NCI-H2227 treated with DMSO at 0.1 percent for 48 hours (cell line): Measurements from ENCODE around the gene IPO13.
A peak's percentile ranks its signal among the peaks of the same experiment; 100 is the strongest.

Source experiments
- DNase-seq: peaks from one replicate; lab custom pipeline; 2025; lab: John Stamatoyannopoulos, UW

Gene IPO13

DNA sequence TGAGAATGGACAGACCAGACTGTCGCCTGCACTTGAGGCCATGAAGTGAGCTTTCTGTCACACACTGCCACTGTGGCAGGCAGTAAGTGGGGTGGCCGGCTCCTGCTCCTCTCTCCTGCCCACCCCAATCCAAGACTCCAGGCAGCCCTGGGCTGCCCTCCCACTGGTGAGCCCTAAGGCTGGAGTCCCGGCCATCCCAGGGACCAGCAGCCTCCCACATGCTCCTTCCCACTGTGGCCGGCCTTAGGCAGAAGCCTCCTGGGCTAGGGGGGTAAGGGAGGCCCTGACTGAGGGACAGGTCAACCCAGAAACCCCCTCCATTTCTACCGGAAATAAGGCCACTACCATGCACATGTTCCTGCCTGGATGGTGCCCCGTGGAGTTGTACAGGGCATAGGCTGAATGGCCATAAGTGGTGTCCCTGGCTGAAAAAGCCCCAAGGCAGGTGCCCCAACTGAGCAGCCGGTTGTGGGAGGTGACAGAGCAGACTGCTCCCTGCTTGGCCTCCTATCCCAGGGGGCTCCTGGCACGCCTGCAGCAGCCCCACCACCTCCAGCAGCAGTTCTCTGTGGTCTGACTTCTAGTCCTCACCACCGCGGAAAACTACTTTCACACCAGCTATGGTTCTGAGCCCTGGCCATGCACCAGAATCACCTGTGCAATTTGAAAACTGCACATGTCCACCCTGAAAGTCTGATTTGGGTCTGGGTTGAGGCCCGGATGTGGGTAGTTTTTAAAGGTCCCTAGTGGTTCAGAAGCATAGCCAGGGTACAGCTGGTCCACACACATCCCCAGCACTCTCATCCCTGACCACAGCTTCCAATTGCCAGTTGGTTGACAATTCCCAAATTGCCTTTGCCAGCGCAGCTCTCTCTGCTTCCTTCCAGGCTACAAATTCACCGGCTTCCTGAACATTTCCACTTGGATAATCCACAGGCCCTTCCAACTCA is 14.8 kb upstream of the IPO13 start:
- DNase-seq: no peak

DNA sequence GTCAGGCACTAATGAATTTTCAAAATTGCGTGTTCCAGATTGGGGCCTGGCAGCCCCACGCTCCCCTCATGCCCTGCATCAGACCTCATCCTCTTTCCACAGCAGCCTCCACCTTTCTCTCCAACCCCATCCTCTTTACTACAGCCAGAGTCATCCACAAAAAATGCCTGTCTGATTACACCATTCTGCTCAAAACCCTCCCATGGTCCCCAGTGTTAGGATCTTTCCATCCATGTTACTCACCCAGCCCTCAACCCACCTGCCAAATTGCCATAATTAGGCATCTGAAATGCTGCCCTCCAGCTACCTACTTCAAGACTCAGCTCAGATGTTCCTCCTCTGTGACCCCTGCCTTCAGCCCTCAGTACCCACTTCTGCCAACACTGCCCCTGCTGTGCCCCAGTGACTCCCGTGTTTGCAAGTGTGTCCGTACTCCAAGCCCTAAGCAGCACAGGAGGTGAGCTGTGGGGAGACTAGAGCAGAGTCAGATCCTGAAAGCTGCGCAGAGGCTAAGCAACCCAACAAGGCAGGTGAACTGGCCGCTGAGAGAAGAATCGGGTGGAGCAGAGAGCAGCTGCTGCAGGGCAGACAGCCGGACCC is 13.9 kb upstream of the IPO13 start:
- DNase-seq: no peak

GRCh38 chr1:43933386-43934100 is 13.2 kb upstream of the IPO13 start, which contains the start of gene ARTN:
ARTN (plus strand) TSS chr1:43933801; CDS start chr1:43935657, 1,856 bp downstream.
- DNase-seq: no peak

DNA sequence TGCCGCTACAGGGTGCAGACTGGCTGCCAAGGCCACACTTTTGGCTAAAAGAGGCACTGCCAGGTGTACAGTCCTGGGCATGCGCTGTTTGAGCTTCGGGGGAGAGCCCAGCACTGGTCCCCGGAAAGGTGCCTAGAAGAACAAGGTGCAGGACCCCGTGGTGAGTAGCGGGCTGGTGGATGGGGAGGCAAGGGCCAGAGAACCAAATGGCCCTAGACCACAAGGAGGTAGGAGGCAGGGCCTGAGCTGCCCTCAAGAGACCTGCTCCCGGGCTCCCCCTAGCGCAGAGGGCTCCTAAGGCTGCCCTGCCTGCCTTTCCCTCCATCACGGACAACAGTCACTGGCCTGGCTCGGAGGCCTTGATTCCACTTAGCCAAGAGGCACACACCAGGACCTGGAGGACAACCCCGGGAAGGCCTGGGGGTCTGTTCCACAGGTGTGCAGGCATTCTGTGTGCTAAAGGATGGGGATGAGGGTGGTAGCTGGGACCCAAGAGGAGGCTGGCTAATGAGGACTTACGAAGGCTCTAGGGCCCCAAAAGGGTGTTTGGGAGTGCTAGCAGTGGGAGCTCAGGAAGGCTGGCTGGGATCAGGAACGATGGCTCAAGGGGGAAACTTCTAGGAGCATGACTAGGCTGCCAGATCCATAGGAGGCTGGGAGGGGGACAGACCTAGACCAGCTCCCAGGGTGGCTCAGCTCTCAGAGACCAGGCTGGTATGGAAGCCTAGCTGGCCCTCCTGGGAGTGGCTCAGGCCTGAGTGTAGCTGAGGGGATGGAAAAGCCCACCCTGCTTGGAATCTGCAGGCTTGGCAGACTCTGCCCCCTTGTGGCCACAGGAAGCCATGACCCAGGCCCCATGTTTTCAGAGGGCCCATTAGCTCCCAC is 12.4 kb upstream of the IPO13 start:
- peak; percentile 78 for DNase-seq

- no peak for DNase-seq
These were observed 11.8 kb upstream of the IPO13 start for GRCh38 chr1:43934986-43935324.

- no peak for DNase-seq
These were observed 10.9 kb upstream of the IPO13 start for GRCh38 chr1:43935711-43936427.

- DNase-seq: peak; percentile 60
These were observed 10.2 kb upstream of the IPO13 start for GRCh38 chr1:43936431-43937151.

- no peak for DNase-seq
These were observed 9.4 kb upstream of the IPO13 start for GRCh38 chr1:43937179-43937865.

GRCh38 chr1:43938383-43938782 is 8.4 kb upstream of the IPO13 start:
- DNase-seq: no peak

DNA sequence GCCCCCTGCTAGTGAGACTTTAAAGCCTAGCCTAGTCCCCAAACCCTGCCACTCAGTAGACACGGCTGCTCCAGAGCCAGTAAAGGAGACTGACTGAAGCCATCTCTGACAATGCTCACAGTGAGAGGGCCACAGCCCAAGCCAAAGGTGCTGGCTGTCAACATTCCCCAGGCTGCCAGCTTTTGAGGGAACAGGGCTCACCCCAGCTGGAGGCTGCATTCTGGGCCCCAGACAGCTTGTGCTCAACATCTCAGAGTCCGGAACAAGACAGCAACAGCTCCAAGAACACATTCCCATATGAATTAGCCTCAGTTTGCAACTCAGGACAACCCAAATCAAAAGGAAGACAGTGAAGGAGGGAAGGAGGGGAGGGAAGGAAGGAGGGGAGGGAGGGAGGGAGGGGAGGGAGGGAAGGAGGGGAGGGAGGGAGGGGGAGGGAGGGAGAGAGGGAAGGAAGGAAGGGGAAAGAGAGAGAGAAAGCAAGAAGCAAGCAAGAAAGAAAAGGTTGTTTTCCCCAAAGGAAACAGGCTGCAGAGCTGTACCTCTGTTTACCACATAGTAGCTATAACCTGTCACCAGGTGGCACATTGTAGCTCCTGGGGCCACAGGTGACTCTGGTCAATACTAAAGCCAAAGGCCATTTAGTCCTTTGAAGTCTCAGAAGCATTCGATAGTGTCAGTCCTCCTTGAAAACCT is 7.7 kb upstream of the IPO13 start:
- DNase-seq: no peak

- DNase-seq: no peak
These were observed 4.3 kb upstream of the IPO13 start for GRCh38 chr1:43942411-43942810.

DNA sequence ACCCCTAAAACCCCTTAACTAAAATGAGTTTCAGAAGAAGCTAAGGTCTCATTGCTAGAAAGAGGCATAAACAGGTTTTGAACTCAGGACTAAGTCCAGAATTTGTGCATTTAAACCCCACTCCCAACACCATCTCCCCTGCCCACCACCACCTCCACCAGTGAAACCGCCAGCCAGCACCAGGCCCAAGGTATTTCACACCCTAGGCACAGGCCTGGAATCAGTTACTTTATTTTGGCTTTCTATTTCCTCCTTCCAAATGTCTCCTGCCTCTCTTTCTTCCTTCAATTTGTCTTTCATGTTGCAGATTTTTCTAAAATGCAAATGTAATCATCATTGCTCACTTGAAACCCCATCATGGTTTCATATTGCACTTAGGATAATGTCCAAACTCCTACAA is 1.9 kb upstream of the IPO13 start:
- DNase-seq: no peak

DNA sequence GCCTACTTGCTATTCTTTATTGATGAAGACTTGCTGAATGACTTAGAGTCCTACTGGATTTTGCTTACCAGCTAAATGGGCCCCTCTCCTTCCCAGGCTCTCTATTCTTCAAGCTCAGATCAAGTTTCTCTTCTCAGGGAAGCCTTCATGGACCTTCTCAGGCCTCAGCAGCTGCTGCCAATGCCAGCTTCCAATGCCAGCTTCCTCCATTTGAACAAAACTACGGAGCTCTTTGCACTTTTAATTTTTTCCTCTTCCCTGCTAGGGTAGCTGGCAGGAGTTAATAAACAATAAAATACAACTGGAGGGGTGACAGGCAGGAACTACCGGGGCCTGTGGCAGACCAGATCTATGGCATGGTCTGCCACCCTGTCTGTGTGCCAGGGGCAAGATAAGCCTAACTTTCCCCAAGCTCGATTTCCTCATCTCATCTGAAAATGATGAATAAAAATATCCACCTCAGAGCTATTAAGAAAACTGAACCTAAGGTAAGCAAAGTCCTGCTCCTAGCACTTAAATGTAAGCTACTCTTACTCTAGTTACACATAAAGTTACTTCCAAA is 995 bp upstream of the IPO13 start:
- DNase-seq: no peak

DNA sequence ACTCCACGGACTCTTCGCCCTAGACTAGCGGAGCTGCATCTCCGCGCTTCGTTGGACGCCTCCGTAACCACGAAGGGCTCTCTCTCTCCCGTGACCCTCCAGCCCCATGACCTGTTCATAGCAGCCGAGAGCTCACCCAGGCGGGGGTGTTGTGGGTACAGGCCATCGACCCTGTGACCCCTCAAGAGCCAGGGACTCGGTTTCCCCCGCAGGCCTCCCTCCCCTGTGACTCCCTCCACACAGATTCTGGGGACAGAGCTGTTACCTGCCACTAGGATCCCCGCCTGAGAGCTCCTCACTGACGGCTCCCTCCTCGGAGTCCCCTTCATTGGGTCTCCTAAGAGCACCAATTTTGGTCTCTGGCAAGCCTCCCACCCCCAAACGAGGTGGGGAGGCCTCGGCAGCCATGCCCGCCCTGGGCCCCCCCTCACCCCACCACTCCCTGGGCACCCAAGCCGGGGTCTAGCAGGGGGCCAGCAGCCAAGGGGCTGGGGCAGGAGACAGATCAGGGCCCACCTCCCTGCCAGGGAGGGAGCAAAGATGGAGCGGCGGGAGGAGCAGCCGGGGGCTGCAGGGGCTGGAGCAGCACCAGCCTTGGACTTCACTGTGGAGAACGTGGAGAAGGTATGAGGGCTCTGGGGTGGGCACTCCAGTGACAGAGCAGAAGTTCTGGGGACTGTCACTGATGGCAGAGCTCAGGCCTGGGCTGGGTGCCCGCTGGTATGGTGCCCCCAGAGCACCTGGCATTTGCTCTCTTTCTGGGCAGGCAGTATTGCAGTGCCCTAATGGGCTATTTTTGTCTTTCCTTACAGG is 517 bp downstream of the IPO13 start:
- no peak for DNase-seq

DNA sequence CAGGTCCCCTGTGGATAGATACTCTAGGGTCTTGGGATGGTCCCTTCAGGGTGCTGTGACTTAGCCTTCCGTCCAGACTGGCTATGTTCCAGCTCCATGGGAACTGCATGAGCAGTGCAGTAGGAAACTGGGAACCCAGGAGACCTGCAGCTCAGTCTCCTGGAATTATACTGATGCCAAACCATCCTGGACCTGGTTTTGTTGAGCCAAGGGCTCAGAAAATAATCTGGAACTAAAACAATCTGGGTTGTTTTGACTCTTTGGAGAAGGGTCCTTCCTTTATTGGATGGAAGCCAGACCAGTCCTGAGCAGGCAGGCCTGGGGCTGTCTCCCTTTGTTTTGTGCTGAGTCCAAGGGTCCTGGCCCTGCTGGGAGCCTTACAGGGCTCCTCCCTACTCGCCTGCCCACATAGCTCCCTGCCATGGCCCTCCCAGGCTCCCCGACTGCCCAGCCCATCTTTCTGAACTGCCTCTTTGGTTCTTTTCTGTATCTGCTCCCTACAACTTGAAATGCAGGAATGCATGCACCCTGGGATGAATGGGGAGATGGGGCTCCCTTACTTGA is 1.2 kb downstream of the IPO13 start:
- DNase-seq: no peak

- no peak for DNase-seq
These were observed 2.9 kb downstream of the IPO13 start for GRCh38 chr1:43949678-43950077.
